ENCODE measurements around the gene ANKMY1.

DNA sequence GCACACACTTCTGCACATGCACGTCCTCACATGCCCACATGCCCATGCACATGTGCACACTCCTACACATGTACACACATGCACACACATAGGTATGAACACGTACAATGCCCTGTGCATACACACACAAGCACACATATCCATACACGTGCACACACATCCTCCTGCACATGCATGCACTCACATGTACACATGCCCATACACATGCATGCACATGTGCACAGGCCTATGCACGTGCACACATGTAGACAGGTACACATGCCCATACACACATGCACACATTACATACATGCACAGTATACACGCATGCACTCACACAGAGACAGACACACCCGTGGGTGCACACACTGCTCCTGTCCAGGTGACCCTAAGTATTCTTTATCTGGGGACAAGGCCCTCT, 88.0 kb downstream of the ANKMY1 start:
- TF ChIP-seq EZH2 (IDR thresholded peaks at IDR 0.05; ENCODE audit: insufficient read depth, poor library complexity, severe bottlenecking) (no peak), EZH2phosphoT487 (IDR thresholded peaks at IDR 0.05; ENCODE audit: insufficient read depth, low read depth) (no peak)
